OCI-M2 (cell line): ENCODE results near the gene AKIRIN2.
"Not testable (repeated sequence)": the region's sequence is repeated elsewhere in the genome, so short reads cannot be mapped to it uniquely, and the experiment has no call there.

Experiments
- DNase-seq: peaks from one replicate; lab custom pipeline; 2025; ENCODE audit not compliant: unreplicated experiment; lab: John Stamatoyannopoulos, UW

The AKIRIN2 gene

DNA sequence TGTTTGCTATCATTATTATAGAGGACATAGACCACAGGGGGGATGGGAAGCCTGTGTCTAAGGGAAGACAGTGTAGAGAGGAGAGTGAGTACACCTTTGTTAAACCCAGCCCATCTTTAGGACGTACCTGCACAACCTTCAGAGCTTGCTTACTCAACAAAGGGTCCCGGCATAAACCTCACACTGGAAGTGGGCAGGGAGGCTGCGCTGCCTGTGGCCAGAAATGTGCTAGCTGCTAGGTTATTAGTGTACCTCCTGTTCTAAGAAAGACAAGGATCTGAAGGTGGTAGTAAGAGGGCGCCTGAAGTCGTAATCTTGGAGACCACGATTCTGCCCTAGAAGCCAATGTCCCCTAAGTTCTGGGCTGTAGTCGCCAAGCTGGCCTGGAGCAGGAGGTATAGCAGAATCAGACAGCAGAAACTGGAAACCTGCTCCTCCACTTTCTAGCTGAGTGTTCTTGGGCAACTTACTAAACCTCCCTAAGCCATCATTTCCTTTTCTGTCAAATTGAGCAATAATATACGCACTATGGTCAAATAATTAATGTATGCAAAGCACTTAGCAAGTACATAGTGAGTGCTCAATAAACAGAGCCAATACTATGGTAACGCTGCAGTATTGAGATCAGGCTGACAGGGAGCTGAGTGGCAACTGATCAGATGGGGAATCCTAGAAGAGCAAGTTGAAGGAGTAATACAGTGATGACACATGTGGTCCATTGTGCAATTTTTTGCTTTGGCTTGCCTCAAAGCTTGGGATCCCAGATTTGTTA is 16.8 kb upstream of the AKIRIN2 start:
- no peak for DNase-seq

DNA sequence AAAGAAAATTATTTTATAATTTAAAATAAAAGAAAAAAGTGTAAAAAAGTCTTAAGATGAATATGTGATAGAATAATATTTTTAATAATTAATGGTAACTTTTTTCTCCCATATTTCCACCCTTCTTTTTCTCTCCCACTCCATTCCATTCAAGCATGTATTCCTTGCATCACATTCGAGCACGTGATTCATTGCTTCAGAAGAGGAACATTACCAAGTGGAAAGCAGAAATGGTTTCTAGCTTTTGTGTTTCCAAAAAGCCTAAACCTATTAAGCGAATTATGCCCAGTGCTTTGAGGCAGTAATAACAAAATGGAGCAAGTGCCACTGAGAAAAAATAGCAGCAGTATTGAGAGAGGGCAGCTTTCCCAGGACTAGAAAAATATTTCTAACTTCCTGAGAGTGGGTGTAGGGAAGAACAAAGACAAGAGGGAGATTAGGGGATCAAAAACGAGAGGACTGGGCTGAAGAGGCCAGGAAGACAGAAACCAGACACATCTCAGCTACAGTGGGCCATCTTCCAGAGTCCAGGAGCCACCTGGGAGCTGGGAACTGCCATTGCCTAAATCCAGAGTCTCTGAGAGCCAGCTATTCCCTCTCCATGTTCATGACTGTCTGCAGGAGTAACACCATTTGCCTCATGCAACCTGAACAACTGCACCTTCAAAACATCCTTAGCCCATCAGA is 15.0 kb upstream of the AKIRIN2 start:
- DNase-seq = no peak

GRCh38 chr6:87714093-87714842 is 12.2 kb upstream of the AKIRIN2 start:
- no peak for DNase-seq

DNA sequence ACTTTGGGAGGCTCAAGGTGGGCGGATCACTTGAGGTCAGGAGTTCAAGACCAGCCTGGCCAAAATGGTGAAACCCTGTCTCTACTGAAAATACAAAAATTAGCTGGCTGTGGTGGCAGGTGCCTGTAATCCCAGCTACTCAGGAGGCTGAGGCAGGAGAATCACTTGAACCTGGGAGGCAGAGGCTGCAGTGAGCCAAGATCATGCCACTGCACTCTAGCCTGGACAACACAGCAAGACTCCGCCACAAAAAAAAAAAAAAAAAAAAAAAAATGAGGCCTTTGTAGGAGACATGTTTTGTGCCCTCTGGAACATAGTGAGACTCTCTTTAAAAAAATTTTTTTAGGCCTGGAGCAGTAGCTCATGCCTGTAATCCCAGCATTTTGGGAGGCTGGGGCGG is 10.7 kb upstream of the AKIRIN2 start:
- DNase-seq = not testable (repeated sequence)

- no peak for DNase-seq
Observed at GRCh38 chr6:87710090-87710489, 8.1 kb upstream of the AKIRIN2 start.

DNA sequence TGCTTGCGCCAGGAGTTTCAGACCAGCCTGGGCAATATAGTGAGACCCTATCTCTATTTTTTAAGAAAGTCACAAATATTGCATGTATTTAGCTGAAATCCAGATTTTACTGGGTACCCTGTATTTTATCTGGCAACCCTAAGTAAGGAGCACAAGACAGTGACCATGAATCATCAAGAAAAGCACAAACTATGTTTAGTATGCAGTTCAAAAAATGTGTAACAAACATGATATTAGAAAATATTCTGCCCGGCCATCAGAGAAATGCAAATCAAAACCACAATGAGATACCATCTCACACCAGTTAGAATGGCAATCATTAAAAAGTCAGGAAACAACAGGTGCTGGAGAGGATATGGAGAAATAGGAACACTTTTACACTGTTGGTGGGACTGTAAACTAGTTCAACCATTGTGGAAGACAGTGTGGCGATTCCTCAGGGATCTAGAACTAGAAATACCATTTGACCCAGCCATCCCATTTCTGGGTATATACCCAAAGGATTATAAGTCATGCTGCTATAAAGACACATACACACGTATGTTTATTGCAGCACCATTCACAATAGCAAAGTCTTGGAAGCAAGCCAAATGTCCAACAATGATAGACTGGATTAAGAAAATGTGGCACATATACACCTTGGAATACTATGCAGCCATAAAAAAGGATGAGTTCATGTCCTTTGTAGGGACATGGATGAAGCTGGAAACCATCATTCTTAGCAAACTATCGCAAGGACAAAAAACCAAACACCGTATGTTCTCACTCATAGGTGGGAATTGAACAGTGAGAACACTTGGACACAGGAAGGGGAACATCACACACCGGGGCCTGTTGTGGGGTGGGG is 6.8 kb upstream of the AKIRIN2 start:
- DNase-seq = not testable (repeated sequence)

DNA sequence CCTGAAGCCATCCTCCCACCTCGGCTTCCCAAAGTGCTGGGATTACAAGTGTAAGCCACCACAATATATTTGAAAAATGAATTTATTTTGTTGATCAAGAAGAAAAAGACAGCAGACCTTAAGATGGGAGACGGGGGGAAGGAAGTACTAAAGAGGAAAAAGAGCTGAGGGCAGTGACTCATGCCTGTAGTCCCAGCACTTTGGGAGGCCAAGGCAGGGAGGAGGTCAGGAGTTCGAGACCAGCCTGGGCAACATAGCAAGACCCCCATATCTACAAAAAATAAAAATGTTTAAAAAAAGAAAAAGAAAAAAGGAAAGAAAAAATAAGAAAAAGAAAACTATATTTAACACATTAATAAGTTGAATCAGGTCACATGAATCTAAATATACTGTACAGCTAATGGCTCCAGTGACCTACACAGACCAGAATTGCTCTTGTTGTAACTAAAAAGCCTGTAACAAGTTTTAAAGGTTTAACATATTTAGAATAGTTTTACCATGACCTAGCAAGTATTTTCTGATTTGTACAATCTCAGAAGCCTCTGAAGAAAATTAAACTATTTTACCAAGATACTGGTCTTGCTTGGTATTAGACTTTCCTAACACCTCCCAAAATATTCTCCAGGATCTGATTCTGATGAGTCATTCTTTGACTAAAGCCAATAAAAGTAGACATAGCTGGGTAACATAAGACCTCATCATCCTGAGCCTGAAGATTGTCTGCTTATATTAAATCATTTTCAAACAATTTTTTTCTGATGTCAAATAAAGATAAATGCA is 4.3 kb upstream of the AKIRIN2 start:
- no peak for DNase-seq

GRCh38 chr6:87705070-87705691 is 3.1 kb upstream of the AKIRIN2 start:
- peak; percentile 54 for DNase-seq

DNA sequence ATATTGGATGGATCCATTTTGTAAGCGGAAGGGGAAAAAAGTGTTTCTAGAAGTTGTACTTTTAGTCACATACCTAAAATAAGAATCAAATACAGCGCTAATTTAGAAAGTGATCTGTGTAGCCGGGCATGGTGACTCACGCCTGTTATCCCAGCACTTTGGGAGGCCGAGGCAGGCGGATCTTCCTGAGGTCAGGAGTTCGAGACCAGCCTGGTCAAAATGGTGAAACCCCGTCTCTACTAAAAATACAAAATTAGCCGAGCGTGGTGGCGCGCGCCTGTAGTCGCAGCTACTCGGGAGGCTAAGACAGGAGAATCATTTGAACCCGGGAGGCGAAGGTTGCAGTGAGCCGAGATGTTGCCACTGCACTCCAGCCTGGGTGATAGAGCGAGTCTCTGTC is 1.0 kb upstream of the AKIRIN2 start:
- DNase-seq = not testable (repeated sequence)

DNA sequence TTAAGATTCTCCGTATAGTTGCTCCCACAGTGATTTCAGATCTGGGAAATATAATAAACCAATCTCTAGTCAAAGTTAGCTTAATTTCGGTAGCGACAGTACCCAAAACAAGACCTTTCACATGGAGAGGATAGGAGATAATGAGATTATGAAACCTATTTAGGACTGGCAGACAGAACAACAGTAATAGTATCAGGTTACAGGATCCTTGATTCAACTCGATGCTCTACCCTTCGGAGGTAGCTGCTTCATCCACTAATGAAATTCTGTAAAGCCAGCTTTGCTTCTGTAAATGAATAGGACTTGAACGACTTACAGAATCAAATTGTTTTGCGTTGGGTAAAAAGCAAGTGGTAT is 534 bp upstream of the AKIRIN2 start:
- DNase-seq = no peak

DNA sequence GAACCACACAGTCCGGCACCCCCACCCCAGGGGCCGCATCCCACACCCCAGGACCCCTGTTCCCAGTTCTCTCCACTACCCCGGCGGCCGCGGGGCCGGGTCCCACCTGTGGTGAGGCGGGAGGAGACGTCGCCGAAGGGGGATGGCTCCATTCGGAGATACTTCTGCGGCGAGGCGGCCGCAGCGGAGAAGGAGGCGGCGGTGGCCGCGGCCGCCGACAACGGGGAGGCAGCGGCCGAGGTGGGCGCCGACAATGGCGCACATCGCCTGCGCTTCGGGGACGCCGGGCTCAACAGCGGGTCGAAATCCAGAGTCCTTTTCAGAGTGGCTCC is 723 bp downstream of the AKIRIN2 start:
- DNase-seq = no peak

DNA sequence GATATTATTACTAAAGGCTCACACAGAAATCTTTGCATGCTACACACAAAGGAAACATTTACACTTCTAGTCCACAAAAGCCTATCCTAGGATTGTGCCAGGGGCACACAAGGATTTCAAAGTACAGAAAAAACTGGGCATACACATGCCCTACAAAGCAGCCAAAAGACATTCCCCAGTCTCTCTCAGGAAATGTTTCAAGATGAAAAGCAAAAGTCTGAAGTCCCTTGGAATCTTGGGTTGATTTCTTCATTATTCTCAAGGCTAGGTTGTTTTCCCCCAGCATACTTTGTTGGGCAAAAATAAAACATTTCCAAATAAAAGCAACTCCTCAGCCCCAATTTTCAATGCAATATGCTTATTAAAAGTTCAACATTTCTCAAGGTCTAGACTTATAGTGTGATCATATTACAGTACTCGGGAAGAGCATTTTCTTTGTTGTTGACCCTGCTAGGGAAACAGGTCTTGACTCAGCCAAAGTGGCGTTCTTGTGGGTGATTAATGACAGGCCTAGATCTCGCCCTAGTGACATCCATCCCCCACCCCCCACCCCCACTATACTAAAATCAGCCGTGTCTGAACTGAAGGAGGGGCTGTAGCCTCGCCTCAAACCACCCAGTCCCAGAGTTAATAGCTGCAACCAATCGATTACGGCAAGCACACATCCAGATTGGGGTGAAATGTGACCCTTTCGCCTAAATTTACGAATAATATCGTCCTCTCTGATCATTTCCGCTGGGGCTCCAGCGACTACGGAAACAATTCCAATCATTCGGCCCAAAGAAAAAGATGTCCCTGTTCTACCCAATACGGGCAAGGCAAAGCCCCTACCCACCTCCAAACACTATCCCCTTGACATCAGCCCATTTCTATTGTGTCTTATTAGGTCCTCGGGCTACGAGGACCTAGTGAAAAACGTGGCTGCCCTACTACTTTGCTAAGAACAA is 1.4 kb downstream of the AKIRIN2 start:
- no peak for DNase-seq

- no peak for DNase-seq
Observed at GRCh38 chr6:87699576-87699975, 2.5 kb downstream of the AKIRIN2 start.

GRCh38 chr6:87698547-87699006 is 3.5 kb downstream of the AKIRIN2 start:
- no peak for DNase-seq

GRCh38 chr6:87697581-87698546 is 4.2 kb downstream of the AKIRIN2 start:
- no peak for DNase-seq

- DNase-seq = not testable (repeated sequence)
Observed at GRCh38 chr6:87696817-87697216, 5.2 kb downstream of the AKIRIN2 start.

- DNase-seq = no peak
Observed at GRCh38 chr6:87692086-87692485, 9.9 kb downstream of the AKIRIN2 start.

DNA sequence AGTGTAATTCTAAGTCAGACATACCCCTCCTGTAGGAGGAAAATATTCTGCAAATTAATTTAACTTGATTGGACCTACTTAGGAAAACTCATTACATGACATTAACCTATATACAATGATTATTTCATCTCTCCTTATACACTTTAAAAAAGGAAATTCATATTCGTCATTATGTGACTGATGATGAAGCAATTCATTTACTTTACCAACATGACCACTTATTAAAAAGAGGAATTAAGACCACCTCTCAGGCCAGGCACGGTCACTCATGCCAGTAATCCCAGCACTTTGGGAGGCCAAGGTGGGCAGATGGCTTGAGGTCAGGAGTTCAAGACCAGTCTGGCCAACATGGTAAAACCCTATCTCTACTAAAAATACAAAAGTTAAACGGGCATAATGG is 11.6 kb downstream of the AKIRIN2 start:
- no peak for DNase-seq
